ENCODE data around the gene TOX3. TPM values are rescaled to one million over a fixed set of nuclear protein-coding genes. Genes with fewer than 3 reads are reported as not detected.

TOX3 gene
- total RNA-seq, 1 donor: not detected

GRCh38 chr16:52424591-52424990 lies 122.4 kb downstream of the TOX3 start:
- TF ChIP-seq CTCF (IDR thresholded peaks at IDR 0.05; ENCODE audit: insufficient read depth, low read length): no peak

GRCh38 chr16:52422307-52422706 lies 124.6 kb downstream of the TOX3 start:
- DNase-seq (ENCODE audit: low read depth): no peak
- no peak for TF ChIP-seq CTCF (IDR thresholded peaks at IDR 0.05; ENCODE audit: insufficient read depth, low read length)
- H3K4me3 ChIP-seq (ENCODE audit: low read depth, low read length): no peak overlapping the region

More at GRCh38 chr16:52424591-52424990, 122.4 kb downstream of the TOX3 start:
- no peak overlapping the region for H3K4me3 ChIP-seq (ENCODE audit: low read depth, low read length)
- DNase-seq (ENCODE audit: low read depth): no peak

GRCh38 chr16:52418201-52418600 lies 128.7 kb downstream of the TOX3 start:
- no peak for DNase-seq (ENCODE audit: low read depth)
- TF ChIP-seq CTCF (IDR thresholded peaks at IDR 0.05; ENCODE audit: insufficient read depth, low read length): no peak
- no peak overlapping the region for H3K4me3 ChIP-seq (ENCODE audit: low read depth, low read length)

- no peak overlapping the region for H3K4me3 ChIP-seq (ENCODE audit: low read depth, low read length)
- TF ChIP-seq CTCF (IDR thresholded peaks at IDR 0.05; ENCODE audit: insufficient read depth, low read length): no peak
- DNase-seq (ENCODE audit: low read depth): no peak
Measured at GRCh38 chr16:52416888-52417287, 130.1 kb downstream of the TOX3 start.

- TF ChIP-seq CTCF (IDR thresholded peaks at IDR 0.05; ENCODE audit: insufficient read depth, low read length): no peak
- no peak for DNase-seq (ENCODE audit: low read depth)
- no peak overlapping the region for H3K4me3 ChIP-seq (ENCODE audit: low read depth, low read length)
Measured at GRCh38 chr16:52411011-52411410, 135.9 kb downstream of the TOX3 start.

- no peak for DNase-seq (ENCODE audit: low read depth)
- H3K4me3 ChIP-seq (ENCODE audit: low read depth, low read length): no peak overlapping the region
- TF ChIP-seq CTCF (IDR thresholded peaks at IDR 0.05; ENCODE audit: insufficient read depth, low read length): no peak
Measured at GRCh38 chr16:52408191-52408845, 138.6 kb downstream of the TOX3 start.

GRCh38 chr16:52407778-52408177 lies 139.2 kb downstream of the TOX3 start:
- no peak overlapping the region for H3K4me3 ChIP-seq (ENCODE audit: low read depth, low read length)
- no peak for TF ChIP-seq CTCF (IDR thresholded peaks at IDR 0.05; ENCODE audit: insufficient read depth, low read length)
- DNase-seq (ENCODE audit: low read depth): no peak

Measured in fibroblast of the aortic adventitia (primary cell).